Parathyroid adenoma (tissue), 2 donors: Measurements from ENCODE around the gene PDF.

ENCODE experiments used
- H2AFZ ChIP-seq: fragments of 300-600 bp; sonication (generic); one replicate; pipeline ENCODE4 v1.7.0; 2017; ENCODE audit warnings: antibody characterized with exemption, mild to moderate bottlenecking
- H3K27ac ChIP-seq: fragments of 300-600 bp; sonication (generic); one replicate; pipeline ENCODE4 v1.7.0; 2017
- H3K27me3 ChIP-seq: fragments of 300-600 bp; sonication (generic); one replicate; pipeline ENCODE4 v1.7.0; 2017; ENCODE audit warnings: low read length; ENCODE audit not compliant: control insufficient read depth, insufficient read depth
- H3K36me3 ChIP-seq: fragments of 300-600 bp; sonication (generic); one replicate; pipeline ENCODE4 v1.7.0; 2017; ENCODE audit warnings: low read length; ENCODE audit not compliant: control insufficient read depth, insufficient read depth
- H3K4me1 ChIP-seq: fragments of 300-600 bp; sonication (generic); one replicate; pipeline ENCODE4 v1.7.0; 2017; ENCODE audit warnings: control low read depth
- H3K4me2 ChIP-seq: fragments of 300-600 bp; sonication (generic); one replicate; pipeline ENCODE4 v1.7.0; 2017; ENCODE audit warnings: low read length
- H3K4me3 ChIP-seq: fragments of 300-600 bp; sonication (generic); one replicate; pipeline ENCODE4 v1.7.0; 2017; ENCODE audit warnings: low read depth, low read length
- H3K79me2 ChIP-seq: fragments of 300-600 bp; sonication (generic); one replicate; pipeline ENCODE4 v1.7.0; 2017; ENCODE audit warnings: control low read depth
- H3K9ac ChIP-seq: fragments of 300-600 bp; sonication (generic); one replicate; pipeline ENCODE4 v1.7.0; 2017; ENCODE audit warnings: mild to moderate bottlenecking
- H3K9me3 ChIP-seq: fragments of 300-600 bp; sonication (generic); one replicate; pipeline ENCODE4 v1.7.0; 2017; ENCODE audit warnings: low read length; ENCODE audit not compliant: control insufficient read depth
- TF ChIP-seq, protein P1 (sequence below): fragments of 300-600 bp; sonication (generic); IDR thresholded peaks from one replicate; pipeline ENCODE4 v1.7.0; 2017; ENCODE audit warnings: antibody characterized with exemption, mild to moderate bottlenecking
- donor health status: primary hyperparathyroidism.

The PDF gene

DNA sequence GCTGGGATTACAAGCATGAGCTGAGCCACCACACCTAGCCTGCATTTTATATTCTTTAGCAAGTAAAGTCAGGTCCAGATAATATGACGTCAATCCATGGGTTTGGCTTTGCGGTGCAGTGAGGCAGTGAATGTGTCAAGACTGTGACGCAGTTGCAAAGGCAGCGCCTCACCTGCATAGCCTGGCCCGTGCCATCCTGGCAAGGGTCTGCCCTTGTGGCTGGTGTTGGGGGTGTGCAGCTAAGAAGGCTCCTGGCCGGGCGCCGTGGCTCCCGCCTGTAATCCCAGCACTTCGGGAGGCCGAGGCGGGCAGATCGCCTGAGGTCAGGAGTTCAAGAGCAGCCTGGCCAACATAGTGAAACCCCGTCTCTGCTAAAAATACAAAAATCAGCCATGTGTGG lies 7.0 kb downstream of the PDF start:
- peaks cover 18% of the 10 kb centered on the region for H3K4me1 ChIP-seq
- no peaks in the 10 kb centered on the region for H3K36me3 ChIP-seq
- no peaks in the 10 kb centered on the region for H3K27me3 ChIP-seq
- no peak overlapping the region for H3K27ac ChIP-seq
- TF ChIP-seq, protein P1, sequence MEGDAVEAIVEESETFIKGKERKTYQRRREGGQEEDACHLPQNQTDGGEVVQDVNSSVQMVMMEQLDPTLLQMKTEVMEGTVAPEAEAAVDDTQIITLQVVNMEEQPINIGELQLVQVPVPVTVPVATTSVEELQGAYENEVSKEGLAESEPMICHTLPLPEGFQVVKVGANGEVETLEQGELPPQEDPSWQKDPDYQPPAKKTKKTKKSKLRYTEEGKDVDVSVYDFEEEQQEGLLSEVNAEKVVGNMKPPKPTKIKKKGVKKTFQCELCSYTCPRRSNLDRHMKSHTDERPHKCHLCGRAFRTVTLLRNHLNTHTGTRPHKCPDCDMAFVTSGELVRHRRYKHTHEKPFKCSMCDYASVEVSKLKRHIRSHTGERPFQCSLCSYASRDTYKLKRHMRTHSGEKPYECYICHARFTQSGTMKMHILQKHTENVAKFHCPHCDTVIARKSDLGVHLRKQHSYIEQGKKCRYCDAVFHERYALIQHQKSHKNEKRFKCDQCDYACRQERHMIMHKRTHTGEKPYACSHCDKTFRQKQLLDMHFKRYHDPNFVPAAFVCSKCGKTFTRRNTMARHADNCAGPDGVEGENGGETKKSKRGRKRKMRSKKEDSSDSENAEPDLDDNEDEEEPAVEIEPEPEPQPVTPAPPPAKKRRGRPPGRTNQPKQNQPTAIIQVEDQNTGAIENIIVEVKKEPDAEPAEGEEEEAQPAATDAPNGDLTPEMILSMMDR: no peak
- no peak overlapping the region for H2AFZ ChIP-seq
- H3K4me3 ChIP-seq: no peak overlapping the region
- peaks cover 25% of the 10 kb centered on the region for H3K79me2 ChIP-seq
- H3K4me2 ChIP-seq: no peak overlapping the region
- H3K9me3 ChIP-seq: no peaks in the 10 kb centered on the region
- H3K9ac ChIP-seq: no peak overlapping the region

GRCh38 chr16:69322343-69322742 lies 8.0 kb downstream of the PDF start:
- no peak overlapping the region for H2AFZ ChIP-seq
- TF ChIP-seq, protein P1: no peak
- no peak overlapping the region for H3K4me2 ChIP-seq
- H3K79me2 ChIP-seq: peaks cover 23% of the 10 kb centered on the region
- no peaks in the 10 kb centered on the region for H3K9me3 ChIP-seq
- no peak overlapping the region for H3K4me3 ChIP-seq
- no peaks in the 10 kb centered on the region for H3K36me3 ChIP-seq
- H3K9ac ChIP-seq: no peak overlapping the region
- no peak overlapping the region for H3K27ac ChIP-seq
- H3K4me1 ChIP-seq: peaks cover 15% of the 10 kb centered on the region
- no peaks in the 10 kb centered on the region for H3K27me3 ChIP-seq

DNA sequence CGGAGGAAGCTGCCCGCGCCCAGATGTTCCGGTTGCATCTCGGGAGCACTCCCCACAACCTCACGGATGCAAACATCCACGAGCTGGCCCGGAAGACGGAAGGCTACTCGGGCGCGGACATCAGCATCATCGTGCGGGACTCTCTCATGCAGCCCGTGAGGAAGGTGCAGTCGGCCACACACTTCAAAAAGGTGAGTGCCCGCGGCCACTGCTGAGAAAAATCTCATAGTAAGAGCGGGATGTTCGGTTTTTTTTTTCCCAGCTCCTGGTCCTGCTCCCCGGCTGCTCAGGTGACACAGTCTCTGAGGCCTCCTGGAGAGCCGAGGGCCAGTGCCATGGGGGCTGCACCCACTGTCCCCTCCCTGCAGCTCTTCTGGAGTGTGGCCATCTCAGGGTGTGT lies 9.3 kb downstream of the PDF start:
- H2AFZ ChIP-seq: no peak overlapping the region
- H3K4me1 ChIP-seq: peaks cover 9% of the 10 kb centered on the region
- H3K4me3 ChIP-seq: no peak overlapping the region
- TF ChIP-seq, protein P1: no peak
- no peaks in the 10 kb centered on the region for H3K36me3 ChIP-seq
- H3K27ac ChIP-seq: no peak overlapping the region
- no peaks in the 10 kb centered on the region for H3K27me3 ChIP-seq
- no peak overlapping the region for H3K9ac ChIP-seq
- H3K79me2 ChIP-seq: peaks cover 30% of the 10 kb centered on the region
- no peaks in the 10 kb centered on the region for H3K9me3 ChIP-seq
- H3K4me2 ChIP-seq: no peak overlapping the region

GRCh38 chr16:69320740-69321073 lies 9.7 kb downstream of the PDF start:
- peaks cover 34% of the 10 kb centered on the region for H3K79me2 ChIP-seq
- no peak overlapping the region for H3K4me2 ChIP-seq
- no peak overlapping the region for H3K4me3 ChIP-seq
- peaks cover 5% of the 10 kb centered on the region for H3K4me1 ChIP-seq
- H3K9me3 ChIP-seq: no peaks in the 10 kb centered on the region
- no peak overlapping the region for H3K27ac ChIP-seq
- H2AFZ ChIP-seq: no peak overlapping the region
- H3K9ac ChIP-seq: no peak overlapping the region
- TF ChIP-seq, protein P1: no peak
- H3K36me3 ChIP-seq: no peaks in the 10 kb centered on the region
- no peaks in the 10 kb centered on the region for H3K27me3 ChIP-seq

DNA sequence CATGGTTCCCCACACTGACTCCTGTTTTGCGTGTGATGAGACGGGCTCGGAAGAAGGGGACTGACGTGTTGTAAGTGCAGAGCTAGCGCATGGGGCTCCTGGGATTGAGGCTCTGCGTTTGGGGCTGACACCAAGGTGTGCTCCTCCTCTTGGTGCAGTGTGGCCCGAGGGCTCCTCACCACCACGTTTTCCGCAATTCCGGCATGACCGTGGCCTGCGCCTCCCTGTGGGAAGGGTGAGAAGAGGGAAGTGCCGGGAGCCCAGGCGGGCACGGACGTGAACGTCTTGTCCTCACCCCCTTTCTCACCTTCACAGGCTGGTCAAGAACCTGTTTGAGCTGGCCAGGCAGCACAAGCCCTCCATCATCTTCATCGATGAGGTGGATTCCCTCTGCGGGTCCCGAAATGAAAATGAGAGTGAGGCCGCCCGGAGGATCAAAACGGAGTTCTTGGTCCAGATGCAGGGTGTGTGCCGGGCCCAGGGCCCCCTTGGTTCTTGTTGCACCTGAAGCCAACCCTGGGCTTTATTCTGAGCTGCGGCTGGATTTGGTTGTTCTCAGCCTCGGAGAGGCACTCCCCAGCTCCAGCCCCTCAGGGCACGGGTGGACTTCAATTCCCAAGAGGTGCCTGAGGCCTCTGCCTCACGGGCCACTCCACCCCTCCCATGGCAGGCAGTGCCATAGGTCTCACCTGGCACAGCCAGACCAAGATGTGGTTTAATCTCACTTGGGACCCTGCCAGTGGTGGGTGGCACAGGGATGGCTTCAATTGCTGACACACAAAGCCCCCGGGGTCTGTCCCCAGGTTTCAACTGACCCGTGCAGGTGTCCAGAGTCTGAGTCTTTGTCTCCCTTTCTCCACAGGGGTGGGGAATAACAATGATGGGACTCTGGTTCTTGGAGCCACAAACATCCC lies 10.3 kb downstream of the PDF start:
- Histone ChIP-seq H3K4me3 (no peak overlapping the region), H3K27ac (no peak overlapping the region), H2AFZ (no peak overlapping the region), H3K36me3 (no peaks in the 10 kb centered on the region), H3K4me1 (peaks cover 3% of the 10 kb centered on the region), H3K9ac (no peak overlapping the region), H3K79me2 (peaks cover 40% of the 10 kb centered on the region), H3K4me2 (no peak overlapping the region), H3K27me3 (no peaks in the 10 kb centered on the region), H3K9me3 (no peaks in the 10 kb centered on the region)
- TF ChIP-seq, protein P1: no peak
